ENCODE results near the gene TSSK1B. TPM values are rescaled to one million over a fixed set of nuclear protein-coding genes. Genes with fewer than 3 reads are reported as not detected.

Gene TSSK1B
- total and polyA plus RNA-seq, 2 of the 4 experiments (the other 2 are of a cell fraction) = 0.03 to 0.18 TPM

DNA sequence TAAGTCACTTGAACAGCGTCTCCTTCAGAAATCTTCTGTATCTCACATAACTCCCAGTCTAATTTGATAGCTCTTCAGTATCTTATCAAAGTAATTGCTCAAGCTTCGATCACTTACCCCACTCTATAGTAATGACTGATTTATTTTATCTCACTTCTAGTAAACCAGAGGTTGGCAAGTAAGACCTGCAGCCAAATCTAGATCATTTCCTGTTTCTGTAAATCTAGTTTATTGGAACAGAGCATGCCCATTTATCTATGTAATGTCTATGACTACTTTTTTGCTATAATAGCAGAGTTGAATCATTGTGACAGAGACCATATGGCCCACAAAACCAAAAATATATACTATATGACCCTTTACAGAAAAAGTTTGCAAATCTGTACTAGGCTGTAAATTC is 40.1 kb downstream of the TSSK1B start:
- Histone ChIP-seq H3K23ac (ENCODE audit: low read depth, low read length) (no peak overlapping the region), H3K9me1 (ENCODE audit: insufficient read depth, low read length) (no peaks in the 10 kb centered on the region), H3K79me1 (ENCODE audit: low read depth in 1 of 2, low read length in 2 of 2) (no peaks in the 10 kb centered on the region; a peak in 1 of 4 replicates), H2AFZ (replicated peaks; ENCODE audit: low read length, poor library complexity) (no peak overlapping the region), H3K4ac (ENCODE audit: low read depth, low read length) (no peak overlapping the region), H2AK5ac (ENCODE audit: low read depth, low read length) (no peak overlapping the region), H2BK120ac (ENCODE audit: low read depth, low read length) (no peak overlapping the region), H4K20me1 (ENCODE audit: insufficient read depth, low read length) (no peaks in the 10 kb centered on the region), H3K27me3 (ENCODE audit: control insufficient read depth, insufficient read depth, low read length) (no peaks in the 10 kb centered on the region), H3K56ac (ENCODE audit: extremely low read depth, insufficient read depth, low read length) (no peak overlapping the region), H3K27ac (ENCODE audit: insufficient read depth, low read length) (no peak overlapping the region), H3K36me3 (ENCODE audit: control insufficient read depth, insufficient read depth, low read length) (no peaks in the 10 kb centered on the region), H3K4me2 (ENCODE audit: low read depth, low read length) (no peak overlapping the region), H4K91ac (ENCODE audit: insufficient read depth, low read depth, low read length) (no peak overlapping the region), H4K8ac (ENCODE audit: low read depth in 2 of 2, low read length in 2 of 2) (no peak overlapping the region), H3K9ac (ENCODE audit: low read depth, low read length) (no peak overlapping the region), H3K4me1 (ENCODE audit: control insufficient read depth, insufficient read depth, low read length) (no peaks in the 10 kb centered on the region), H2AK9ac (replicated peaks; ENCODE audit: low read depth, low read length, poor library complexity) (no peak overlapping the region), H4K5ac (ENCODE audit: low read depth, low read length) (no peak overlapping the region), H3K4me3 (ENCODE audit: insufficient read depth, low read depth, low read length) (no peak overlapping the region), H3K9me3 (ENCODE audit: control insufficient read depth, insufficient read depth, low read length) (no peaks in the 10 kb centered on the region), H2BK5ac (ENCODE audit: low read depth, low read length, poor library complexity, severe bottlenecking) (no peak overlapping the region), H3K14ac (replicated peaks; ENCODE audit: low read depth, low read length) (no peak overlapping the region), H2BK15ac (ENCODE audit: low read depth, low read length) (no peak overlapping the region), H3K18ac (ENCODE audit: low read depth, low read length) (no peak overlapping the region), H2BK20ac (ENCODE audit: low read depth, low read length) (no peak overlapping the region)
- CTCF ChIA-PET = interaction anchor here (1.3 kb wide), 1 partner anchor 15 kb away, joined by 3 read pairs; no protein-coding TSS in a partner anchor
- no peak for DNase-seq
- no CpG with 5 or more reads among the region's 2 CpGs for WGBS, 2 experiments (ENCODE audit: extremely low coverage in 2 of 2, insufficient read length in 1 of 2)
- BruUV-seq (replicated peaks) = no TSS peak
- TF ChIP-seq CEBPB (IDR thresholded peaks at IDR 0.05; ENCODE audit: low read depth, low read length) = no peak
- TF ChIP-seq SMC3 (IDR thresholded peaks at IDR 0.05; ENCODE audit: low read depth, low read length) = no peak
- no peak for TF ChIP-seq BHLHE40 (IDR thresholded peaks at IDR 0.05; ENCODE audit: low read depth, low read length)
- TF ChIP-seq MXI1 (IDR thresholded peaks at IDR 0.05; ENCODE audit: borderline replicate concordance, low read depth, low read length) = no peak
- TF ChIP-seq, protein P1, sequence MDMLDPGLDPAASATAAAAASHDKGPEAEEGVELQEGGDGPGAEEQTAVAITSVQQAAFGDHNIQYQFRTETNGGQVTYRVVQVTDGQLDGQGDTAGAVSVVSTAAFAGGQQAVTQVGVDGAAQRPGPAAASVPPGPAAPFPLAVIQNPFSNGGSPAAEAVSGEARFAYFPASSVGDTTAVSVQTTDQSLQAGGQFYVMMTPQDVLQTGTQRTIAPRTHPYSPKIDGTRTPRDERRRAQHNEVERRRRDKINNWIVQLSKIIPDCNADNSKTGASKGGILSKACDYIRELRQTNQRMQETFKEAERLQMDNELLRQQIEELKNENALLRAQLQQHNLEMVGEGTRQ (IDR thresholded peaks at IDR 0.05; ENCODE audit: low read depth, low read length) = no peak
- TF ChIP-seq MAZ (IDR thresholded peaks at IDR 0.05; ENCODE audit: borderline replicate concordance, low read depth, low read length) = no peak
- TF ChIP-seq, protein P2, sequence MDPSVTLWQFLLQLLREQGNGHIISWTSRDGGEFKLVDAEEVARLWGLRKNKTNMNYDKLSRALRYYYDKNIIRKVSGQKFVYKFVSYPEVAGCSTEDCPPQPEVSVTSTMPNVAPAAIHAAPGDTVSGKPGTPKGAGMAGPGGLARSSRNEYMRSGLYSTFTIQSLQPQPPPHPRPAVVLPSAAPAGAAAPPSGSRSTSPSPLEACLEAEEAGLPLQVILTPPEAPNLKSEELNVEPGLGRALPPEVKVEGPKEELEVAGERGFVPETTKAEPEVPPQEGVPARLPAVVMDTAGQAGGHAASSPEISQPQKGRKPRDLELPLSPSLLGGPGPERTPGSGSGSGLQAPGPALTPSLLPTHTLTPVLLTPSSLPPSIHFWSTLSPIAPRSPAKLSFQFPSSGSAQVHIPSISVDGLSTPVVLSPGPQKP (IDR thresholded peaks at IDR 0.05; ENCODE audit: borderline replicate concordance, low read depth, low read length) = no peak
- no peak for TF ChIP-seq POLR2A (IDR thresholded peaks at IDR 0.05; ENCODE audit: low read depth, low read length)
- no peak for TF ChIP-seq RAD21 (IDR thresholded peaks at IDR 0.05; ENCODE audit: low read length)
- TF ChIP-seq RFX5 (IDR thresholded peaks at IDR 0.05; ENCODE audit: low read depth, low read length) = no peak
- TF ChIP-seq MAFK (IDR thresholded peaks at IDR 0.05; ENCODE audit: low read depth, low read length) = no peak
- TF ChIP-seq NFE2L2 (IDR thresholded peaks at IDR 0.05; ENCODE audit: low read depth, low read length) = no peak
- no peak for TF ChIP-seq FOS (IDR thresholded peaks at IDR 0.05; ENCODE audit: low read depth, low read length)
- TF ChIP-seq, protein P3, sequence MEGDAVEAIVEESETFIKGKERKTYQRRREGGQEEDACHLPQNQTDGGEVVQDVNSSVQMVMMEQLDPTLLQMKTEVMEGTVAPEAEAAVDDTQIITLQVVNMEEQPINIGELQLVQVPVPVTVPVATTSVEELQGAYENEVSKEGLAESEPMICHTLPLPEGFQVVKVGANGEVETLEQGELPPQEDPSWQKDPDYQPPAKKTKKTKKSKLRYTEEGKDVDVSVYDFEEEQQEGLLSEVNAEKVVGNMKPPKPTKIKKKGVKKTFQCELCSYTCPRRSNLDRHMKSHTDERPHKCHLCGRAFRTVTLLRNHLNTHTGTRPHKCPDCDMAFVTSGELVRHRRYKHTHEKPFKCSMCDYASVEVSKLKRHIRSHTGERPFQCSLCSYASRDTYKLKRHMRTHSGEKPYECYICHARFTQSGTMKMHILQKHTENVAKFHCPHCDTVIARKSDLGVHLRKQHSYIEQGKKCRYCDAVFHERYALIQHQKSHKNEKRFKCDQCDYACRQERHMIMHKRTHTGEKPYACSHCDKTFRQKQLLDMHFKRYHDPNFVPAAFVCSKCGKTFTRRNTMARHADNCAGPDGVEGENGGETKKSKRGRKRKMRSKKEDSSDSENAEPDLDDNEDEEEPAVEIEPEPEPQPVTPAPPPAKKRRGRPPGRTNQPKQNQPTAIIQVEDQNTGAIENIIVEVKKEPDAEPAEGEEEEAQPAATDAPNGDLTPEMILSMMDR (conservative IDR thresholded peaks at IDR 0.05; ENCODE audit: low read depth, low read length) = no peak
- POLR2A ChIA-PET (ENCODE audit: unreplicated experiment) = no interaction called here
- intact Hi-C loops (cut with micrococcal nuclease) = no loop called here
- in situ Hi-C loops (cut with MboI; ENCODE audit: low sequenced_read_pairs) = no loop called here
- dilution Hi-C loops (cut with HindIII; ENCODE audit: low sequenced_read_pairs, unreplicated experiment) = no loop called here
- no peak for ATAC-seq (ENCODE audit: low read depth)
